ENCODE data around the gene SULT1A2.
A peak's percentile ranks its signal among the peaks of the same experiment; 100 is the strongest.
"Not testable (repeated sequence)": the region's sequence is repeated elsewhere in the genome, so short reads cannot be mapped to it uniquely, and the experiment has no call there.

Gene SULT1A2

DNA sequence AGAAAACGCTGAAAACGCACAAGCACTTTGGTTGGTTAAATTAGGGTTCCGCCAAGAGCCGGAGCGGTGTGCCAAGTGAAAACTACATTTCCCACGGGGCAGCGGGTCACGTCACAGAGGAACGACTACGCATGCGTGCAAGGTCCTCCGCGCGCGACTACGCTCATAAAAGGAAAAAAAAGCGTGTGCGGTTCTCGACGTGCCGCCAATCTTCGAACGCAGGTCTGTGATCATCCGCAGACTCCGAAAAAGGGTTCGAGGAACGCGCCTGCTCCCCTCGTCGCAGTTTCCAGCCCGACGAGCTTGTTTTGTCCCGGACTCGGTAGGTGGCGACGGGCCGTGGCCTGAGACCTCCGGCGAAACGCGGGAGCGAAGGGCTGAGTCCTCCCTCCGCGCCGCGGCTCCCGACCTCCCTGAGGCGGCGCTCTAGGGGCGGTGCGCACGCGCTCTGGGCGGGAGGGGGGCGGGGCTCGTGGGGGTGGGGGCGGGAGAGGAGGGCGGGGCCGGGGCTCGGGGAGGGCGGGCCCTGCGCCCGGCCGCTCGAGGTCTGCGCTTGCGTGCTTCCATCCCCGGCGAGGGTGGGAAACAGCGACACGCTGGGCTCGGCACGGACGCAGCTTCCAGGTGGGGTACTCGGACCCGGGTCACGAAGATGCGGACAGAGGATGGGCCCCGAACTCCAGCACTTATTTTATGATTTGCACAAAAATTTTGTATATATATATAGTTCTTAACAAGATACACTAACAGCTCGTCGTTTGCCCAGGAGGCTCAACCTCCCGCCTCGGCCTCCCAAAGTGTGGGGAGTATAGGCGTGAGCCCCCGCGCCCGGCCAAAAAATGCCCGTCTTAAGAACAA is 42.8 kb downstream of the SULT1A2 start, which contains the start of gene SGF29:
TSS of gene SGF29 (plus strand) at position 145 of the 858 bp plus-strand sequence. CDS start 27,150 bp downstream, outside the sequence.
- H3K27me3 ChIP-seq, result no peaks in the 10 kb centered on the region
- no peaks in the 10 kb centered on the region for H3K9me3 ChIP-seq
- peak; percentile 88 for DNase-seq
- H3K36me3 ChIP-seq, result peaks cover 6% of the 10 kb centered on the region; the same call in 1 of the 2 replicates
- no peaks in the 10 kb centered on the region for H3K4me1 ChIP-seq
- TF ChIP-seq, protein P1, sequence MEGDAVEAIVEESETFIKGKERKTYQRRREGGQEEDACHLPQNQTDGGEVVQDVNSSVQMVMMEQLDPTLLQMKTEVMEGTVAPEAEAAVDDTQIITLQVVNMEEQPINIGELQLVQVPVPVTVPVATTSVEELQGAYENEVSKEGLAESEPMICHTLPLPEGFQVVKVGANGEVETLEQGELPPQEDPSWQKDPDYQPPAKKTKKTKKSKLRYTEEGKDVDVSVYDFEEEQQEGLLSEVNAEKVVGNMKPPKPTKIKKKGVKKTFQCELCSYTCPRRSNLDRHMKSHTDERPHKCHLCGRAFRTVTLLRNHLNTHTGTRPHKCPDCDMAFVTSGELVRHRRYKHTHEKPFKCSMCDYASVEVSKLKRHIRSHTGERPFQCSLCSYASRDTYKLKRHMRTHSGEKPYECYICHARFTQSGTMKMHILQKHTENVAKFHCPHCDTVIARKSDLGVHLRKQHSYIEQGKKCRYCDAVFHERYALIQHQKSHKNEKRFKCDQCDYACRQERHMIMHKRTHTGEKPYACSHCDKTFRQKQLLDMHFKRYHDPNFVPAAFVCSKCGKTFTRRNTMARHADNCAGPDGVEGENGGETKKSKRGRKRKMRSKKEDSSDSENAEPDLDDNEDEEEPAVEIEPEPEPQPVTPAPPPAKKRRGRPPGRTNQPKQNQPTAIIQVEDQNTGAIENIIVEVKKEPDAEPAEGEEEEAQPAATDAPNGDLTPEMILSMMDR (IDR thresholded peaks at IDR 0.05; ENCODE audit: low read depth, low read length), result peak; percentile 11; the same call in 1 of the 2 replicates
- peak within 1 kb of the TSS; percentile 77 for H3K4me3 ChIP-seq (ENCODE audit: low read depth, low read length)

DNA sequence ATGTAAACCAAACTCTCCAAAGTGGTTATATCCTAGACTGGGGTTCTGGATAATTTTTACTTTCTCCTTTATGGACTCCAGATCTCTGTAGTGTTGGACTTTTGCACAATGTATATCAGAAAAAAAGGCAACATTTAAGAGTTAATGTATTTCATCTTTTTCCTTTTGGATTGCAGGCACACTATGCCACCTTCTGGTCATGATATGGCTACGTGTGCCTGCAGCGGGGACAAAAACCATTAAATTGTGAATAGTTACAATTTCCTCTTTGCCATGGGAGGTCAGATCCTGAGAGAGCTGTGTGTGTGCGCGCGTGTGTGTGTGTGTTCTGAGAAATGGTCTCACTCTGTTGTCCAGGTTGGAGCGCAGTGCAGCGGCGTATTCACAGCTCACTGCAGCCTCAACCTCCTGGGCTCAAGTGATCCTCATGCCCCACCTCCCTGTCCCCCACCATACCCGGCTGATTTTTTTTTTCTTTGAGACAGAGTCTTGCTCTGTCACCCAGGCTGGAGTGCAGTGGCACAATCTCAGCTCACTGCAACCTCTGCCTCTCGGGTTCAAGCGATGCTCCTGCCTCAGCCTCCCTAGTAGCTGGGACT is 47.5 kb downstream of the SULT1A2 start:
- no peaks in the 10 kb centered on the region for H3K36me3 ChIP-seq
- TF ChIP-seq, protein P1 (IDR thresholded peaks at IDR 0.05; ENCODE audit: low read depth, low read length), result peak; percentile 56
- no peak overlapping the region for H3K4me3 ChIP-seq (ENCODE audit: low read depth, low read length)
- no peaks in the 10 kb centered on the region for H3K4me1 ChIP-seq
- peaks cover 27% of the 10 kb centered on the region for H3K27me3 ChIP-seq
- H3K9me3 ChIP-seq, result no peaks in the 10 kb centered on the region
- DNase-seq, result no peak

DNA sequence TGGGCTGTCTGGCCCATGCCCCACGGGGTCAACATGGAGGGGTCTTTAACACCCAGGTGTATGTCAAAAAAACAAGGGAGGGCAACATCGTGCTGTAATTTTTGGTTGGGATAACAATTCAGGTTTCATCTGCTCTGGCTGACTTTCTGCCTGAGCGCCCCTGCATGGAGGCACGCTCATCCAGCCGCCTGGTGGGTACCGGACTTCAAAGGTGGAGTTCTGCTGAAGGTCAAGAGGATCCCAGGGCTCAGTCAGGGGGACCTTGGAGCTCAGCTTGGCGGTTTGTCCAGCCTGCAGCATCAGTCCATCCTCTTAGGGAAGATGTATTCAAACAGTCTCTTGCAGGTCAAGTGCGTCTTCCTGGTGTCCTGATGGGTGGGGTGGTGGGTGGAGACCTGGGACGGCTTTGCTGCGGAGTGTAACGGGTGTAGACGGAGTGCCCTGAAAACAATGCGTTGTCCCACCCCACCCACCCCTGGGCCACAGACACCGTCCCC is 48.5 kb downstream of the SULT1A2 start:
- DNase-seq, result no peak

DNA sequence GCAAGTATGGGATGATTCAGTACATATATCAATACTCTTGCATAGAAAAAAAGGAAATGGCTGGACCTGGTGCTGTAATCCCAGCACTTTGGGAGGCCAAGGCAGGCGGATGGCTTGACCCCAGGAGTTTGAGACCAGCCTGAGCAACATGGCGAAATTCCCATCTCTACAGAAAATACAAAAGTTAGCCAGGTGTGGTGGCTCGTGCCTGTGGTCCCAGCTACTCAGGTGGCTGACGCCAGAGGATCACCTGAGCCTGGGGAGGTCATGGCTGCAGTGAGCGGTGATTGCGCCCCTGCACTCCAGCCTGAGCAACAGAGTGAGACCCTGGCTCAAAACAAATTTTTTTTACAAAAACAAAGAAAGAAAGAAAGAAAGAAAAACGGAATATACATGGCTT is 50.2 kb downstream of the SULT1A2 start:
- Histone ChIP-seq H3K4me3 (ENCODE audit: low read depth, low read length) (no peak overlapping the region), H3K27me3 (peaks cover 27% of the 10 kb centered on the region), H3K36me3 (no peaks in the 10 kb centered on the region), H3K4me1 (no peaks in the 10 kb centered on the region), H3K9me3 (no peaks in the 10 kb centered on the region)
- no peak for DNase-seq
- TF ChIP-seq, protein P1 (IDR thresholded peaks at IDR 0.05; ENCODE audit: low read depth, low read length), result no peak

More for the DNA sequence above, 48.5 kb downstream of the SULT1A2 start:
- H3K4me1 ChIP-seq, result no peaks in the 10 kb centered on the region
- TF ChIP-seq, protein P1 (IDR thresholded peaks at IDR 0.05; ENCODE audit: low read depth, low read length), result no peak
- no peak overlapping the region for H3K4me3 ChIP-seq (ENCODE audit: low read depth, low read length)
- H3K27me3 ChIP-seq, result peaks cover 27% of the 10 kb centered on the region
- H3K9me3 ChIP-seq, result no peaks in the 10 kb centered on the region
- no peaks in the 10 kb centered on the region for H3K36me3 ChIP-seq

DNA sequence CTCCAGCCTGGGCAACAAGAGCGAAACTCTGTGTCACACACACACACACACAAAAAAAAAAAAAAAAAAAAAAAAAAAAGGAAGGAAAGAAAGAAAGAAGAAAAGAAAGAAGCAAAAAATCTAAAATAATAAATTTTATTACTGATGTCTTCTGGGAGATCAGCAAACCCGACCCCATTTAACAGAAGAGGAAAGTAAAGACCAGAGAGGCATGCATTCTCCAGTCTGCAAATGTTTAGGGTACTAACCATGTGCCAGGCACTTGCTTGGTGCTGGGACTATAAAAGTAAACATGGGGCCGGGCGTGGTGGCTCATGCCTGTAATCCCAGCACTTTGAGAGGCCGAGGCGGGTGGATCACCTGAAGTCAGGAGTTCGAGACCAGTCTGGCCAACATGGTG is 50.9 kb downstream of the SULT1A2 start:
- H3K4me1 ChIP-seq; H3K36me3 ChIP-seq; DNase-seq; H3K9me3 ChIP-seq; H3K4me3 ChIP-seq (ENCODE audit: low read depth, low read length): not testable (repeated sequence)
- peaks cover 27% of the 10 kb centered on the region for H3K27me3 ChIP-seq

DNA sequence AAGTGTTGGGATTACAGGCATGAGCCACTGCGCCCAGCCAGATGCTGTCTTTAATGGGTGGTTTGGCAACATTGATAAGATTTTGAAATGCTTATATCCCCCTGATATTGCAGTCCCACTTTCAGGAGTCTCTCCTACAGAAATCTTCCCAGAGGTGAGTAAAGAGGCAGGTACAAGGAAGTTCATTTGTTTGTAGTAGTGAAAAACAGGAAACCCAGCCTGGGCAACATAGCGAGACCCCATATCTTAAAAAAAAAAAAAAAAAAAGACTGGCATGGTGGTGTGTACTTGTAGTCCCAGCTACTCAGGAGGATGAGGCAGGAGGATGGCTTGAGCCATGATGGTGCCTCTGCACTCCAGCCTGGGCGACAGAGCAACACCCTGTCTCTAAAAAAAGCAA is 51.9 kb downstream of the SULT1A2 start:
- no peaks in the 10 kb centered on the region for H3K4me1 ChIP-seq
- H3K27me3 ChIP-seq, result peaks cover 27% of the 10 kb centered on the region
- H3K9me3 ChIP-seq, result no peaks in the 10 kb centered on the region
- no peak for DNase-seq
- no peak overlapping the region for H3K4me3 ChIP-seq (ENCODE audit: low read depth, low read length)
- H3K36me3 ChIP-seq, result no peaks in the 10 kb centered on the region
- TF ChIP-seq, protein P1 (IDR thresholded peaks at IDR 0.05; ENCODE audit: low read depth, low read length), result no peak
